A673 (cell line): Measurements from ENCODE around the gene AOPEP. TPM values are rescaled to one million over a fixed set of nuclear protein-coding genes. Genes with fewer than 3 reads are reported as not detected.

Experiments used
- BruUV-seq: library from RNA; stranded (reverse); fragments of 400-500 nt; replicated peaks from 2 replicates; lab custom pipeline; 2021; lab: Mats Ljungman, UMichigan
- CTCF ChIA-PET: fragments of 300-600 bp; sonication (Branson Sonifier 250); formaldehyde crosslinking; loops from one replicate; lab custom pipeline; 2022; ENCODE audit warnings: antibody characterized with exemption; lab: Charles Lee
- POLR2A ChIA-PET: fragments of 300-600 bp; sonication (Branson Sonifier 250); formaldehyde crosslinking; loops from one replicate; lab custom pipeline; 2022; ENCODE audit warnings: antibody characterized with exemption; ENCODE audit not compliant: low non-redundant PET; lab: Charles Lee
- DNase-seq: peaks from one replicate; pipeline ENCODE4 v3.0.0-alpha.2; 2015; ENCODE audit warnings: low spot score
- H3K27ac ChIP-seq: fragments of 200-600 bp; sonication (generic); 2 replicates; pipeline ENCODE4 v1.5.1; 2016; ENCODE audit warnings: mixed run types, low read depth, mild to moderate bottlenecking, mixed read lengths, antibody characterized with exemption, low read length; ENCODE audit not compliant: poor library complexity, severe bottlenecking
- H3K27me3 ChIP-seq: fragments of 200-600 bp; sonication (generic); replicated peaks from 2 replicates; pipeline ENCODE4 v1.6.1; 2017; ENCODE audit warnings: mixed run types, low read depth, mild to moderate bottlenecking, mixed read lengths, antibody characterized with exemption, low read length; ENCODE audit not compliant: insufficient read depth, poor library complexity
- H3K36me3 ChIP-seq: fragments of 200-600 bp; sonication (generic); 2 replicates; pipeline ENCODE4 v1.6.1; 2016; ENCODE audit warnings: mixed run types, mild to moderate bottlenecking, mixed read lengths, antibody characterized with exemption, low read length; ENCODE audit not compliant: insufficient read depth, poor library complexity, severe bottlenecking
- H3K4me1 ChIP-seq: fragments of 200-600 bp; sonication (generic); 2 replicates; pipeline ENCODE4 v1.6.1; 2017; ENCODE audit warnings: mixed run types, mild to moderate bottlenecking, mixed read lengths, antibody characterized with exemption, low read length; ENCODE audit not compliant: insufficient read depth, poor library complexity, severe bottlenecking
- H3K4me3 ChIP-seq: fragments of 200-600 bp; sonication (generic); 2 replicates; pipeline ENCODE4 v1.5.1; 2016; ENCODE audit warnings: low read depth, mixed run types, mild to moderate bottlenecking, mixed read lengths, low read length; ENCODE audit not compliant: poor library complexity, severe bottlenecking
- H3K9me3 ChIP-seq: fragments of 200-600 bp; sonication (generic); 2 replicates; pipeline ENCODE4 v1.6.1; 2016; ENCODE audit warnings: mixed run types, low read depth, mild to moderate bottlenecking, mixed read lengths, antibody characterized with exemption, low read length; ENCODE audit not compliant: poor library complexity, severe bottlenecking
- CTCF ChIP-seq: fragments of 300-800, 200-600 bp; sonication (generic); conservative IDR thresholded peaks from 2 replicates; pipeline ENCODE4 v1.5.1; 2017; ENCODE audit warnings: low read depth, mild to moderate bottlenecking, antibody characterized with exemption, low read length, moderate library complexity, mixed read lengths
- EZH2 ChIP-seq: fragments of 200-600 bp; sonication (generic); IDR thresholded peaks from 2 replicates; pipeline ENCODE4 v1.6.1; 2017; ENCODE audit warnings: borderline replicate concordance, low read depth, mild to moderate bottlenecking, mixed read lengths, antibody characterized with exemption, low read length; ENCODE audit not compliant: poor library complexity, severe bottlenecking
- intact Hi-C: fragments of 100-400 bp; cut with micrococcal nuclease; formaldehyde crosslinking; loops from one replicate; pipeline ENCODE4 v1.10.0; 2022; ENCODE audit not compliant: unreplicated experiment
- microRNA-seq: library from miRNA; unstranded; fragments of <30 nt; microRNA quantifications from one replicate; pipeline ENCODE4 v1.2.0, GENCODE V29; 2021
- total RNA-seq: library from RNA; stranded (reverse); gene quantifications from 2 replicates; pipeline ENCODE4 v1.2.3, GENCODE V29; 2021

AOPEP gene
- total RNA-seq, 1 experiment from 2014 or later = 17.5 TPM

- ChIA-PET CTCF (no interaction called here), POLR2A (no interaction called here)
- no peak for TF ChIP-seq CTCF
- TF ChIP-seq EZH2 = no peak
- DNase-seq = no peak
- Histone ChIP-seq H3K4me1 (peaks cover 5% of the 10 kb centered on the region), H3K27me3 (no peaks in the 10 kb centered on the region), H3K9me3 (no peaks in the 10 kb centered on the region), H3K4me3 (no peak overlapping the region), H3K27ac (no peak overlapping the region), H3K36me3 (no peaks in the 10 kb centered on the region)
- BruUV-seq = no TSS peak
- intact Hi-C loops = loop anchor here (5.0 kb wide), 1 partner anchor 467 kb away; no protein-coding TSS in a partner anchor
Measured at GRCh38 chr9:95134457-95134881, 408.0 kb downstream of the AOPEP start.

- no peak overlapping the region for H3K4me3 ChIP-seq
- no peaks in the 10 kb centered on the region for H3K27me3 ChIP-seq
- H3K9me3 ChIP-seq = no peaks in the 10 kb centered on the region
- no peak overlapping the region for H3K27ac ChIP-seq
- no peaks in the 10 kb centered on the region for H3K36me3 ChIP-seq
- peaks cover 5% of the 10 kb centered on the region for H3K4me1 ChIP-seq
- DNase-seq = no peak
- intact Hi-C loops = no loop called here
- POLR2A ChIA-PET = no interaction called here
- CTCF ChIA-PET = no interaction called here
- TF ChIP-seq EZH2 = no peak
- no peak for TF ChIP-seq CTCF
- no TSS peak for BruUV-seq
Measured at GRCh38 chr9:95135756-95136155, 409.3 kb downstream of the AOPEP start.

Small RNA genes within 50 kb of the gene (microRNA-seq; reads per million reads assigned to microRNA genes)
- gene MIR2278 (30.2 reads per million, percentile 49 among the genes with 10 or more reads in this experiment), gene MIR23B (11,582 reads per million, percentile 96 among the genes with 10 or more reads in this experiment), gene MIR24-1 (not detected), gene MIR27B (1,888 reads per million, percentile 86 among the genes with 10 or more reads in this experiment), gene MIR3074 (not detected), gene MIR6081 (not detected)

Other genes starting within 250 kb of the AOPEP start
- gene PCAT7, start 171.6 kb upstream of the AOPEP start, total RNA-seq = 0.17 TPM in 1 of 2 replicates, not detected in the other
- gene FBP2, start 132.9 kb upstream of the AOPEP start, total RNA-seq = 0.21 TPM in 1 of 2 replicates, not detected in the other
- not detected in 2 replicates for gene FBP1, start 87.2 kb upstream of the AOPEP start, total RNA-seq